ENCODE data around the gene HAUS7.

HAUS7 gene

DNA sequence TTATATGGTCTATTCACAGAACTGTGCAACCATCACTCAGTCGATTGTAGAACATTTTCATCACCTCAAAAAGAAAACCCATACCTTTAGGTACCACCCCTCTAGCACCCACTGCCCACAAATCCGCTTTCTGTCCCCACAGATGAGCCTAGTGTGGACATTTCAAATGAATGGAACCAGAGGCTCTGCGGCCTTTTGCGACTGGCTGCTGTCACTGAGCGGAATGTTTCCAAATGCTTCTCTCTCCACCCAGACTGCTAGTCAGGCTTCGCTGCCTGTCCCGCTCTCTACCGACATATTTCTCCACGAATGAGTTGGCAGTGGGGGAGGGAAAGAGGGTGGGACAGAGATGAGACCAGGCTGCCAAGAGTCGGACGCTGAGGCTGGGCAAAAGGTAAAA is 22.7 kb upstream of the HAUS7 start:
- Mint-ChIP-seq H3K4me3 (no peak overlapping the region), H3K36me3 (ENCODE audit: low read depth) (no peaks in the 10 kb centered on the region), H3K27me3 (peaks cover 19% of the 10 kb centered on the region), H3K9me3 (no peaks in the 10 kb centered on the region), H3K27ac (no peak overlapping the region), H3K4me1 (ENCODE audit: low read depth) (no peaks in the 10 kb centered on the region)
- no peak for DNase-seq

DNA sequence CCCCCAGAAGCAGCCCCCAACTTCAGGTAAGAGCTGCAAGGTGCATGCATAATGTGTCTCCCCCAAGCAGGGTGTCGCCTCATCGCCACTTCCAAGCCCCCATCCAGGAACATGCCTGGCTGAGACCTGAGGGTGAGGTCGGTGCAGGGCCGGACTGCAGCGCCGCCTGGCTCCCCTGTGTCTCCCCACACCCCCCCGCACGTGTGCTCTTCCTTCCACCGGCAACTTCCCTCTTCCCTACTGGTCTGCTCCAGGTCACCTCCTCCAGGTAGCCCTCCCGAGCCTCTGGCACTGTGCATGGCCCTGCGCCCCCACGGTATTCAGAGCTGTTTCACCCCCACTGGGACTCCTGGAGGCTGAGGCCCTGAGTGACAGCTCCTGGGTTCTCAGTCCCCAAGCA is 22.2 kb upstream of the HAUS7 start:
- no peak for DNase-seq
- no peaks in the 10 kb centered on the region for H3K4me1 Mint-ChIP-seq (ENCODE audit: low read depth)
- no peaks in the 10 kb centered on the region for H3K36me3 Mint-ChIP-seq (ENCODE audit: low read depth)
- H3K27ac Mint-ChIP-seq, result no peak overlapping the region
- H3K27me3 Mint-ChIP-seq, result peaks cover 14% of the 10 kb centered on the region
- no peak overlapping the region for H3K4me3 Mint-ChIP-seq
- no peaks in the 10 kb centered on the region for H3K9me3 Mint-ChIP-seq

DNA sequence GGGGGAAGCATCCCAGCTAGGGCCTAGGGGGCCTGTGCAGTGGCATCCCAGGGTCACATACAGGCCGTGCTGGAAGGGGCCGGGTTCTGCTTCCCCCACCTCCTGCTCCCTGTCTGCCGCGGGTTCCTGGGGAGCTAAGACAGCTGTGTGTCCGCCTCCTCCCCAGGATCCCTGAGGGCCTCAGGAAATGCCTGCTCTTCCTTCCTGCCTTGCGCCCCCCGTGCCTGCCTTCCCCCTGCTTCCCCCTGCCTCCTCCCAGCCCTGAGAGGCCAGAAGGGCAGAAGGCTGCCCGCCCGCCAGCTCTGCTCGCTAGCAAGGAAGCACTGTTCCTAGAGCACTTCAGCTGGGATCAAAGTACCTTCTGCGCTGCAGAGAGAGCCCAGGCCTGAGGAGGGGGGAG is 21.5 kb upstream of the HAUS7 start:
- Mint-ChIP-seq H3K9me3 (no peaks in the 10 kb centered on the region), H3K4me1 (ENCODE audit: low read depth) (no peaks in the 10 kb centered on the region), H3K36me3 (ENCODE audit: low read depth) (no peaks in the 10 kb centered on the region), H3K27ac (no peak overlapping the region), H3K27me3 (peaks cover 14% of the 10 kb centered on the region), H3K4me3 (no peak overlapping the region)
- DNase-seq, result no peak

DNA sequence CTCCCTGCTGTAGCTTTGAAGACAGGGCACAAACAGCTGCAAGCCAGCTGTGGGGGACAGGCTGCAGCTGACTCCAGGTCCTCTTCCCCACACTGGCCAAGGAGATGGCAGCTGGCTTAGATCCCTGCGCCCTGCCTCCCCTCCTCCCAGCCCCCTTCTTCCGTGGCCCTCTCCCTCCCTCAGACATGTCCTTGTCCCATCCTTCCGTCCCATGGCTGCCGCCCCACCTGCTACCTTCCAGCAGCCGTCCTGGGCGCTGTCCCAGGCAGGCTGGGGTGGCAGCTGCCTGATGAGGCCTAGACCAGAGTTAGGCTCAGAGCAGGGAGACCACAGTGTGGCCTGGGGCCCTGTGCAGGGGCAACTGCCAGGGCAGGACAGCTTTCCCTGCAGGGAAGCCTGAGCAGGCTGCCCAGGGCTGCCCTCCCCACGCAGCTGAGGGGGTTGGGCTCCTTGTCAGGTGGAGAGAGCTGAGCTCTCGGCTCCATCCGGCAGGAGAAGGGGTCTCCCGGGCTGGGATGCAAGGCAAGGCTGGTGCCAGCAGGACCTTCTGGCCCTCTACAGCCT is 21.1 kb upstream of the HAUS7 start:
- no peak for DNase-seq
- H3K9me3 Mint-ChIP-seq, result no peaks in the 10 kb centered on the region
- peaks cover 14% of the 10 kb centered on the region for H3K27me3 Mint-ChIP-seq
- no peaks in the 10 kb centered on the region for H3K36me3 Mint-ChIP-seq (ENCODE audit: low read depth)
- no peak overlapping the region for H3K27ac Mint-ChIP-seq
- H3K4me3 Mint-ChIP-seq, result no peak overlapping the region
- H3K4me1 Mint-ChIP-seq (ENCODE audit: low read depth), result no peaks in the 10 kb centered on the region

DNA sequence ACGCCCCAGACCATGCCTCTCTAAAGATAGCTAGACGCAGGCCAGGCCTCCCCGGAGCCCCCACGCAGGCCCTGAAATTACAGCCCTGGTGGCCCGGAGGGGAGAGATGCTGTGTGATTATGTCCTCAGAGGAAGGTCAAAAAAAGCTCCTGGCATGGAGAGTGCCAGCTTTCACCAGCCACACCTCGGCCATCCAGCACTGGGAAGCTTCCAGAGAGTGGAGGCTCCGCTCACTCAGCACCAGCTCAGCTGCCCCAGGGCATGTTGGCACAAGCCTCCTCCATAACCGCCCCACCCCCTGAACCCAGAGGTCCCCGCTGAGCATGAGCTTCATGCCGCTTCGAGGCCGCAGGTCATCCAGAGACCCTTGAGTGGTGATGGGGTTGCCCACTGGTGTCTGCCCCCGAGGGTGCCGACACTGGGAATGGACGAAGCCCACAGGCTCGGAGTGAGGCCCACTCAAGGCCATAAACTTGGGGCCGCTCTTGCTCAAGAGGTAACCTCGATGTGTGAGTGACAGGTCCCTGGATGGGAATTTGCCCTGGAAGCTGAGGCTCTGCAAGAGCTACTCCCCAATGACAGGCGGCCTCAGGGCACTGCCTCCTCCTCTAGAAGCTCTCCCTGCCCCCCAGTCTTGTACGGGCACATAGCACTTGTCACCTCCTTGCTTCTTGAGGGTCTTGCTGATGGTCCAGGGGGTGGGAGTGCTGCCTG is 20.0 kb upstream of the HAUS7 start:
- no peak overlapping the region for H3K27ac Mint-ChIP-seq
- H3K36me3 Mint-ChIP-seq (ENCODE audit: low read depth), result no peaks in the 10 kb centered on the region
- DNase-seq, result no peak
- H3K27me3 Mint-ChIP-seq, result peaks cover 9% of the 10 kb centered on the region
- H3K4me1 Mint-ChIP-seq (ENCODE audit: low read depth), result no peaks in the 10 kb centered on the region
- H3K4me3 Mint-ChIP-seq, result no peak overlapping the region
- H3K9me3 Mint-ChIP-seq, result no peaks in the 10 kb centered on the region

DNA sequence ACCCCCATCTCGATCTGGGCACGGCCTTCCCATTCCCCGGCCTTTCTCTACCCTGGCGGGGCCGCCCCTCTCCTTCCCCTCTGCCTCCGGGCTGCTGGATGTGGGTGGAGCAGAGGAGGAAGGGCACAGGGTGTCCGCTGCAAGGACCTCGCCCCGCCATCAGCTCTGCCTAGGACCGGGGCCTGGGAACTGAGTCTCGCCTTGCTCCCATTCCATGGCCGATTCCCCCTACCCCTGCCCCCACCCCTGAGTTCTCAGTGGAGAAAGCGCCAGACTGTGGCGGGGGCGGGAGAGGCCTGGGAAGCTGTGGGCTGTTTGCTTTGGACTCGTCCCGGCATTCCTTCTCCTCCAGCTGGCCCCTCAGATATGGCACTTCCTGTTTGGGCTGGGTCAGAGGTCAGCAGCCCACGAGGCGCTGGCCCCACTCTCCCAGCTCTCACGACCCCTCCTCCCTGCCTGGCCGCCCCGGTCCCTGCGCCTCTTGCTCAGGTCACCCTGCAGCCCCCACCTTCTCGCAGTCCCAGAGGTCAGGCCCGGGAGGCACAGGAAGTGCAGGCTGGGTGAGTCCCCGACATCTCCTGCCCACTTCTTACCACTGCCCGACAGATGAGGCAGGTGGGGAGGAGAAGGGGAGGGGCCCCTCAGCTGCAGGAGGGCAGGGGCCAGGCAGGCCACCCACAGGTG is 18.0 kb upstream of the HAUS7 start:
- Mint-ChIP-seq H3K27ac (no peak overlapping the region), H3K9me3 (no peaks in the 10 kb centered on the region), H3K27me3 (no peaks in the 10 kb centered on the region), H3K4me1 (ENCODE audit: low read depth) (no peaks in the 10 kb centered on the region), H3K4me3 (no peak overlapping the region), H3K36me3 (ENCODE audit: low read depth) (no peaks in the 10 kb centered on the region)
- no peak for DNase-seq

DNA sequence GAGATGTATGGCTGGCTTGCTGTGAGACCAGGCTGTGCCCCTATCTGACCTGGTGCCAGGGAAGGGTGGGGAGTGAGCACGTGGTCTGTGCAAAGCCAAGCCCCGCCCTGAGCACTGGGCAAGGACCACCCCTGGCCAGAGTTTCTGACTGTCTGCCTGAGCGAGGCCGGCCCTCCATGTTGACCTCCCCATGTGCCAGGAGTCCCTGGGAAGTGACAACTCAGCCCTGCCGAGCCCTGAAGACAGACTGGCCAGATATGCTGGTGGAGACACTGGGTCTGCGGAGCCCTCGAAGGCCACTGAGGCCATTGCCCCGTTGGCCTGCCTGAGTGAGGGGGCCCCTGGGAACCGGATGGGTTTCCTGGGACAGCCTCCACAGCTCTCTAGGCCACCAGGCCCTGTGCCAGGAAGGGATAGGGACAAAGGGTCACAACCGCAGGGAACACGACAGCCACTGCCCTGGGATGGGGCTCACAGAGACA is 17.3 kb upstream of the HAUS7 start:
- no peak for DNase-seq
- no peaks in the 10 kb centered on the region for H3K27me3 Mint-ChIP-seq
- no peaks in the 10 kb centered on the region for H3K4me1 Mint-ChIP-seq (ENCODE audit: low read depth)
- no peak overlapping the region for H3K27ac Mint-ChIP-seq
- no peak overlapping the region for H3K4me3 Mint-ChIP-seq
- H3K36me3 Mint-ChIP-seq (ENCODE audit: low read depth), result no peaks in the 10 kb centered on the region
- no peaks in the 10 kb centered on the region for H3K9me3 Mint-ChIP-seq

DNA sequence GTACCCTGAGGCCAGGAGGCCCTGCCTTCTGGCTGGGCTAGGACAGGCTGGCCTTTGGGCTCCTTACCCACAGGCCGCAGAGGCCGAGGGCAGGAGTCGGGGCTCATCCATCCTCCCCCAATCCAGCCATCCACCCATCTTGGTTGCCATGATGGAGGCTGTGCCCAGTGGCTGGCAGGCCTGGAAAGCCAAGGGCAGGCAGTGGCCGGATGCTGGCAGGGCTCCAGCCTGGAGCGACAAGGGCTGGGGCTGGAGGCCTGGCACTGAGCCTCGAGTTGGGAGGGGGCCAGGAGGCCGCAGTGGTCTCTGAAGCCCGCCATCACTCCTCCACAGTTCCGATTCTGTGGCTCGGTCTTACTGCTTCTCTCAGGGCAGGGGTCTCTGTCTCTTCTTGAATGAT is 15.8 kb upstream of the HAUS7 start:
- no peaks in the 10 kb centered on the region for H3K27me3 Mint-ChIP-seq
- H3K36me3 Mint-ChIP-seq (ENCODE audit: low read depth), result no peaks in the 10 kb centered on the region
- H3K27ac Mint-ChIP-seq, result no peak overlapping the region

DNA sequence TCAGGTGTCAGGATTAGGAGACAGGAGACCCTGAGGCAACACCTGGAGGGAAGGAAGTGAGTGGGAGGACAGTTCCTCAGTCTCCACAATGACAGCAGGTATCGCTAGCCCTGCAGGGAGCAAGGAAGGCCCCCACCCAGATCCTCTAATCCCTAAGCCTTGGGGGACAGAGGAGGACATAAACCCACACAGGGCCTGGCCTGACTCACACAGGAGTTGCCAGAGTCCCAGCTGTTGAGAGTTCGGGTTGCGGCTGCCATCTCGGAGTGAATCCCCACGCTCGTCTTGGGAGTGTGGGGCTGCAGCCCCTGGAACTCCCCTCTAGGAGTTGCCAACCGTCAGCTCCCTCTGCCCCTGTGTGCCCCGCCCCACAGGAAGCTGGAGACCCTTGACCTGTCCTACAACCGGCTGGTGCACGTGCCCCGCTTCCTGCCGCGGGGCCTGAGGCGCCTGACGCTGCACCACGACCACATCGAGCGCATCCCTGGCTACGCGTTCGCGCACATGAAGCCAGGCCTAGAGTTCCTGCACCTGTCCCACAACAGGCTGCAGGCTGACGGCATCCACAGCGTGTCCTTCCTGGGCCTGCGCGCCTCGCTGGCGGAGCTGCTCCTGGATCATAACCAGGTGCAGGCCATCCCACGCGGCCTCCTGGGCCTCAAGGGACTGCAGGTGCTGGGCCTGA is 15.2 kb upstream of the HAUS7 start:
- Mint-ChIP-seq H3K9me3 (no peaks in the 10 kb centered on the region), H3K4me3 (no peak overlapping the region), H3K36me3 (ENCODE audit: low read depth) (no peaks in the 10 kb centered on the region), H3K27ac (no peak overlapping the region), H3K4me1 (ENCODE audit: low read depth) (no peaks in the 10 kb centered on the region), H3K27me3 (no peaks in the 10 kb centered on the region)
- no peak for DNase-seq

More for the DNA sequence above, 15.8 kb upstream of the HAUS7 start:
- Mint-ChIP-seq H3K4me3 (no peak overlapping the region), H3K4me1 (ENCODE audit: low read depth) (no peaks in the 10 kb centered on the region), H3K9me3 (no peaks in the 10 kb centered on the region)
- DNase-seq, result no peak

DNA sequence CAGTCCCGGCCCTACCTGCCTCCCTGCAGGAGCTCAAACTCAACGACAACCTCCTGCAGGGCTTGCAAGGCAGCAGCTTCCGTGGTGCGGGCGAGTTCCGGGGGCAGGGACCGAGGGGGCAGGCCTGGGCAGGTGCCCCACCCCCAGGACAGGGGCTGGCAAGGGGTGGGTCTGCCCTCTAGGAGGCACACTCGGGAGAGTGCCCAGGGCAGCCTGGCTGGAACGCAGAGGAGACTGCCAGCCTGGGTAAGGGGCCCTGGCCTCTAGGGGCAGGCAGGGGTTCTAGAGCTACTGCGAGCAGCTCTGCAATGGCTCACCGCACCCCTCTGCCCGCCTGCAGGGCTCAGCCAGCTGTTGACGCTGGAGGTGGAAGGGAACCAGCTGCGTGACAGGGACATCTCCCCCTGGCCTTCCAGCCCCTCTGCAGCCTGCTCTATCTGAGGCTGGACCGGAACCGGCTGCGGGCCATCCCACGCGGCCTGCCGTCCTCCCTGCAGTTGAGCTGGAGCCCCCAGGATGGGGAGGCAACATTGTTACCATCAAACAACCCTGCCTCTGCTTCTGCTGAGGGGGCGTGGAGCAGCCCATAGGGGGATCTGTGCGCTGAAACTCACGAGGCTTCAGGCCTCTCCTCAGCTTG is 12.1 kb upstream of the HAUS7 start:
- Mint-ChIP-seq H3K36me3 (ENCODE audit: low read depth) (no peaks in the 10 kb centered on the region), H3K27ac (no peak overlapping the region), H3K9me3 (no peaks in the 10 kb centered on the region), H3K4me3 (no peak overlapping the region), H3K4me1 (ENCODE audit: low read depth) (no peaks in the 10 kb centered on the region), H3K27me3 (peaks cover 4% of the 10 kb centered on the region)
- no peak for DNase-seq

DNA sequence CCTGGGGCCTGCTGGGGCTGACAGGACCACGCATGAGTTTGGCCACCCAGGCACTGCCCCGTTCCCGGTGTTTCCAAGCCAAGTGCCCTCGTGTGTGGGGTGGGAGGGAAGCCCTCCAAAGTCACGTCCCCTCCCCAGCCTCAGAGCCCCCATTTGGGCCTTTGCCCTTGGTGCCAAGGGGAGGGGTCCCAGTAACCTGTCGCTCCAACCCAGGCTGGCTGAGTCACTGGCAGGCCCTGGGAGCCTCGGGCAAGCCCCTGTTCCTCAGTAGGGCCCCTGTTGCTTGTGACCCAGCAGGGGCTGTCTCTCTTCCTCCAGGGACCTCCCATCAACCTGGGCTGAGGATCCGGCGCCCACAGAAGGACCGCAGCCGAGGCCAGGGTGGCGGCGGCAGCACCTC is 10.7 kb upstream of the HAUS7 start:
- H3K27ac Mint-ChIP-seq, result no peak overlapping the region
- no peak overlapping the region for H3K4me3 Mint-ChIP-seq
- no peak for DNase-seq
- no peaks in the 10 kb centered on the region for H3K9me3 Mint-ChIP-seq
- H3K36me3 Mint-ChIP-seq (ENCODE audit: low read depth), result no peaks in the 10 kb centered on the region
- H3K27me3 Mint-ChIP-seq, result peaks cover 7% of the 10 kb centered on the region
- peaks cover under 1% of the 10 kb centered on the region for H3K4me1 Mint-ChIP-seq (ENCODE audit: low read depth)

DNA sequence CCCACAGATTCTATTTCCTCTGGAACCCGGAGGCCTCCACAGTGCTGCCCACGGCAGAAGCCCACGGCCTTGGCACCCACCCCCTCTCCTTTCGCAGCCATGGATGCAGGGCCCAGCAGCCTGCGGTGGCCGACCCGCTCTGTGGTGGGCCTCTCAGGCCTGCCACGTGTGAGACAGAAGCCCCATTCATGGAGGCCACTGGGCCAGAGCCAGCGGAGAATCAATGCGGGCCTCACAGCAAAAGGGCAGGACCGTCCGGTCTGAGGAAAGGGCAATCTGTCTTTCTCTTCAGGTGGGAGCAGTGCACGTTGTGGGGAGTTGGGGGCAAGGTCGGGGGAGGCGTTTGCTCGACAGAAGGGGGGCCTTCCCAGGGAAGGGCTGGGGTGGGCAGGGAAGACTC is 8.4 kb upstream of the HAUS7 start:
- H3K4me1 Mint-ChIP-seq (ENCODE audit: low read depth), result peaks cover 4% of the 10 kb centered on the region
- no peak overlapping the region for H3K4me3 Mint-ChIP-seq
- H3K27me3 Mint-ChIP-seq, result peaks cover 10% of the 10 kb centered on the region
- no peaks in the 10 kb centered on the region for H3K36me3 Mint-ChIP-seq (ENCODE audit: low read depth)
- no peak overlapping the region for H3K27ac Mint-ChIP-seq
- no peaks in the 10 kb centered on the region for H3K9me3 Mint-ChIP-seq
- no peak for DNase-seq

DNA sequence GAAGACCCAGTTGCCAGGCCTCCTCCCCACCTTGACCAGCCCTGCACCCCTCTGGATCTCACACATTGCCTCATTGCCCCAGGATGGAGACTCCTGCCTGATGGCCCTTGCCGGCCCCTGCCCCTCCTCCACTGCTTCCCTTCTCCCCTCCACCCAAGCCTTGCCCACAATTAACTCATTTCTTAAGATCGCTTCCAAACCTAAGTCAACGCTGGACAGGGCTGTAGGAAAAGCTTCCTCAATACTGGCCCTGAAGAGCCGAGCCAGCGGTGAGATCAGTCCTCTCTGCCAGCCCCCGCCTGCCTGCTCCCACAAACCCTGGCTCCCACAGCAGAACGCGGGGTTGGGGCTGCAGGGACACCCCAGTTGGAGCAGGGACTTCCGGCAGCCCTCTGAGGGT is 7.5 kb upstream of the HAUS7 start:
- no peaks in the 10 kb centered on the region for H3K36me3 Mint-ChIP-seq (ENCODE audit: low read depth)
- no peak for DNase-seq
- no peaks in the 10 kb centered on the region for H3K9me3 Mint-ChIP-seq
- peaks cover 4% of the 10 kb centered on the region for H3K4me1 Mint-ChIP-seq (ENCODE audit: low read depth)
- H3K27ac Mint-ChIP-seq, result no peak overlapping the region
- H3K27me3 Mint-ChIP-seq, result peaks cover 13% of the 10 kb centered on the region
- no peak overlapping the region for H3K4me3 Mint-ChIP-seq

DNA sequence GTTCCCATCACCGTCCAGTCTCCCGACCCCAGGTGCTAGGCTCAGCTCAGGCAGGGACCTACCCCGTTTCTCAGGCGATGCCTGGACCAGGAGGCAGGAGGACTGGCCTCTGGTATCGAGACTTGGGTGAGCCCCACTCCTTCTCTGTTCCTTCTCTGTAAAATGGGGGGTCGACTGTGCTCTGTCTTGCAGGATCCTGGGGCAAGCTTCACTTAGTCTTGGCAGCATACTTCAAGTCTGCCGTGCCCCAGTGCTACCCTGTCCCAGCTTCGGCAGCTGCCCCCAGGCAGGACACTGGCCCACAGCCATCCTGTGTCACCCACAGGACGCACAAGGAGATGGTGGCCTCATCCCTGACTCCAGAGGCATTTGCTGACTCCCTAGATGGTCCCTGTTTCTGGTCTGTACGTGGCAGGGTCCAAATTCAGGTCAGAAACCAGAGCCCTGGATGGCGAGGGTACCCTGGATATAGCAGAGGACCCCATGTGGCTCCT is 7.0 kb upstream of the HAUS7 start:
- peaks cover 4% of the 10 kb centered on the region for H3K4me1 Mint-ChIP-seq (ENCODE audit: low read depth)
- no peak for DNase-seq
- peaks cover 13% of the 10 kb centered on the region for H3K27me3 Mint-ChIP-seq
- no peak overlapping the region for H3K4me3 Mint-ChIP-seq
- no peak overlapping the region for H3K27ac Mint-ChIP-seq
- no peaks in the 10 kb centered on the region for H3K36me3 Mint-ChIP-seq (ENCODE audit: low read depth)
- H3K9me3 Mint-ChIP-seq, result no peaks in the 10 kb centered on the region

Measured in activated T-cell treated with anti-CD3 and anti-CD28 coated beads, Interleukin-2, amount 50 U/mL, for 24 hours (primary cell).